ENCODE data around the gene GNPAT. TPM values are rescaled to one million over a fixed set of nuclear protein-coding genes. Genes with fewer than 3 reads are reported as not detected.
A peak's percentile ranks its signal among the peaks of the same experiment; 100 is the strongest.

The GNPAT gene
- total RNA-seq, 1 experiment from 2014 or later, result 42.8 TPM

- TF ChIP-seq, protein P1, sequence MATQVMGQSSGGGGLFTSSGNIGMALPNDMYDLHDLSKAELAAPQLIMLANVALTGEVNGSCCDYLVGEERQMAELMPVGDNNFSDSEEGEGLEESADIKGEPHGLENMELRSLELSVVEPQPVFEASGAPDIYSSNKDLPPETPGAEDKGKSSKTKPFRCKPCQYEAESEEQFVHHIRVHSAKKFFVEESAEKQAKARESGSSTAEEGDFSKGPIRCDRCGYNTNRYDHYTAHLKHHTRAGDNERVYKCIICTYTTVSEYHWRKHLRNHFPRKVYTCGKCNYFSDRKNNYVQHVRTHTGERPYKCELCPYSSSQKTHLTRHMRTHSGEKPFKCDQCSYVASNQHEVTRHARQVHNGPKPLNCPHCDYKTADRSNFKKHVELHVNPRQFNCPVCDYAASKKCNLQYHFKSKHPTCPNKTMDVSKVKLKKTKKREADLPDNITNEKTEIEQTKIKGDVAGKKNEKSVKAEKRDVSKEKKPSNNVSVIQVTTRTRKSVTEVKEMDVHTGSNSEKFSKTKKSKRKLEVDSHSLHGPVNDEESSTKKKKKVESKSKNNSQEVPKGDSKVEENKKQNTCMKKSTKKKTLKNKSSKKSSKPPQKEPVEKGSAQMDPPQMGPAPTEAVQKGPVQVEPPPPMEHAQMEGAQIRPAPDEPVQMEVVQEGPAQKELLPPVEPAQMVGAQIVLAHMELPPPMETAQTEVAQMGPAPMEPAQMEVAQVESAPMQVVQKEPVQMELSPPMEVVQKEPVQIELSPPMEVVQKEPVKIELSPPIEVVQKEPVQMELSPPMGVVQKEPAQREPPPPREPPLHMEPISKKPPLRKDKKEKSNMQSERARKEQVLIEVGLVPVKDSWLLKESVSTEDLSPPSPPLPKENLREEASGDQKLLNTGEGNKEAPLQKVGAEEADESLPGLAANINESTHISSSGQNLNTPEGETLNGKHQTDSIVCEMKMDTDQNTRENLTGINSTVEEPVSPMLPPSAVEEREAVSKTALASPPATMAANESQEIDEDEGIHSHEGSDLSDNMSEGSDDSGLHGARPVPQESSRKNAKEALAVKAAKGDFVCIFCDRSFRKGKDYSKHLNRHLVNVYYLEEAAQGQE (IDR thresholded peaks at IDR 0.05; ENCODE audit: low read depth), result no peak
- TF ChIP-seq ZFX (IDR thresholded peaks at IDR 0.05), result peak; percentile 76
These were observed at the start of gene GNPAT (continued) for GRCh38 chr1:231240883-231241735.

GRCh38 chr1:231192620-231193163 is 48.3 kb upstream of the GNPAT start:
- ATAC-seq, result no peak
- no TSS peak for BruUV-seq (replicated peaks)
- Histone ChIP-seq H3K9me2 (ENCODE audit: insufficient read depth) (no peaks in the 10 kb centered on the region), H3K4me3 (replicated peaks in 1 of 2; ENCODE audit: low read depth in 1 of 2, low read length in 2 of 2) (no peak overlapping the region), H3K79me2 (ENCODE audit: insufficient read depth, low read length) (no peaks in the 10 kb centered on the region), H3K9ac (ENCODE audit: low read length) (no peak overlapping the region), H2AFZ (ENCODE audit: low read depth, low read length, poor library complexity, severe bottlenecking) (no peak overlapping the region), H3K36me3 (ENCODE audit: control insufficient read depth in 1 of 2, insufficient read depth in 2 of 2, low read length in 2 of 2) (no peaks in the 10 kb centered on the region), H3K27ac (ENCODE audit: low read depth, low read length) (no peak overlapping the region), H3K4me2 (ENCODE audit: low read length) (no peak overlapping the region), H3K9me3 (ENCODE audit: control insufficient read depth in 1 of 2, insufficient read depth in 1 of 2, low read depth in 1 of 2, low read length in 2 of 2) (no peaks in the 10 kb centered on the region), H4K20me1 (ENCODE audit: insufficient read depth) (no peaks in the 10 kb centered on the region), H3K27me3 (ENCODE audit: insufficient read depth, low read length) (no peaks in the 10 kb centered on the region), H3K4me1 (ENCODE audit: control insufficient read depth in 1 of 2, insufficient read depth in 2 of 2, low read length in 2 of 2) (0 out of 4 replicates have a peak, but pooled peaks cover 1 to 4% of the 10 kb centered on the region in 2 experiments)
- POLR2A ChIA-PET, result no interaction called here
- CTCF ChIA-PET, result interaction anchor here (1.3 kb wide), 1 partner anchor 100 kb away, joined by 3 read pairs; no protein-coding TSS in a partner anchor
- DNase-seq (ENCODE audit: low read depth, low spot score), result no peak
- RAD21 ChIA-PET (ENCODE audit: low non-redundant PET in 1 of 2, low total read pairs in 2 of 2, uncharacterized antibody in 2 of 2, unreplicated experiment in 2 of 2), result no interaction called here
- intact Hi-C loops (cut with micrococcal nuclease), result no loop called here
- TF ChIP-seq FOSL1 (IDR thresholded peaks at IDR 0.05; ENCODE audit: low read depth), result no peak
- no peak for TF ChIP-seq YY1 (IDR thresholded peaks at IDR 0.05; ENCODE audit: extremely low read depth, insufficient replicate concordance, low read depth, low read length)
- TF ChIP-seq, protein P2, sequence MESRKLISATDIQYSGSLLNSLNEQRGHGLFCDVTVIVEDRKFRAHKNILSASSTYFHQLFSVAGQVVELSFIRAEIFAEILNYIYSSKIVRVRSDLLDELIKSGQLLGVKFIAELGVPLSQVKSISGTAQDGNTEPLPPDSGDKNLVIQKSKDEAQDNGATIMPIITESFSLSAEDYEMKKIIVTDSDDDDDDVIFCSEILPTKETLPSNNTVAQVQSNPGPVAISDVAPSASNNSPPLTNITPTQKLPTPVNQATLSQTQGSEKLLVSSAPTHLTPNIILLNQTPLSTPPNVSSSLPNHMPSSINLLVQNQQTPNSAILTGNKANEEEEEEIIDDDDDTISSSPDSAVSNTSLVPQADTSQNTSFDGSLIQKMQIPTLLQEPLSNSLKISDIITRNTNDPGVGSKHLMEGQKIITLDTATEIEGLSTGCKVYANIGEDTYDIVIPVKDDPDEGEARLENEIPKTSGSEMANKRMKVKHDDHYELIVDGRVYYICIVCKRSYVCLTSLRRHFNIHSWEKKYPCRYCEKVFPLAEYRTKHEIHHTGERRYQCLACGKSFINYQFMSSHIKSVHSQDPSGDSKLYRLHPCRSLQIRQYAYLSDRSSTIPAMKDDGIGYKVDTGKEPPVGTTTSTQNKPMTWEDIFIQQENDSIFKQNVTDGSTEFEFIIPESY (IDR thresholded peaks at IDR 0.05; ENCODE audit: extremely low read depth, insufficient replicate concordance, low read length), result no peak
- TF ChIP-seq CEBPB (IDR thresholded peaks at IDR 0.05; ENCODE audit: low read depth), result no peak
- TF ChIP-seq SP1 (IDR thresholded peaks at IDR 0.05; ENCODE audit: low read depth), result no peak
- TF ChIP-seq, protein P3, sequence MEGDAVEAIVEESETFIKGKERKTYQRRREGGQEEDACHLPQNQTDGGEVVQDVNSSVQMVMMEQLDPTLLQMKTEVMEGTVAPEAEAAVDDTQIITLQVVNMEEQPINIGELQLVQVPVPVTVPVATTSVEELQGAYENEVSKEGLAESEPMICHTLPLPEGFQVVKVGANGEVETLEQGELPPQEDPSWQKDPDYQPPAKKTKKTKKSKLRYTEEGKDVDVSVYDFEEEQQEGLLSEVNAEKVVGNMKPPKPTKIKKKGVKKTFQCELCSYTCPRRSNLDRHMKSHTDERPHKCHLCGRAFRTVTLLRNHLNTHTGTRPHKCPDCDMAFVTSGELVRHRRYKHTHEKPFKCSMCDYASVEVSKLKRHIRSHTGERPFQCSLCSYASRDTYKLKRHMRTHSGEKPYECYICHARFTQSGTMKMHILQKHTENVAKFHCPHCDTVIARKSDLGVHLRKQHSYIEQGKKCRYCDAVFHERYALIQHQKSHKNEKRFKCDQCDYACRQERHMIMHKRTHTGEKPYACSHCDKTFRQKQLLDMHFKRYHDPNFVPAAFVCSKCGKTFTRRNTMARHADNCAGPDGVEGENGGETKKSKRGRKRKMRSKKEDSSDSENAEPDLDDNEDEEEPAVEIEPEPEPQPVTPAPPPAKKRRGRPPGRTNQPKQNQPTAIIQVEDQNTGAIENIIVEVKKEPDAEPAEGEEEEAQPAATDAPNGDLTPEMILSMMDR (IDR thresholded peaks at IDR 0.05 in 2 of 3, conservative IDR thresholded peaks at IDR 0.05 in 1 of 3; ENCODE audit: borderline replicate concordance in 1 of 3, insufficient read depth in 1 of 3, low read depth in 2 of 3, low read length in 2 of 3), result no peak
- TF ChIP-seq RAD21 (IDR thresholded peaks at IDR 0.05; ENCODE audit: low read depth), result no peak
- TF ChIP-seq, protein P4, sequence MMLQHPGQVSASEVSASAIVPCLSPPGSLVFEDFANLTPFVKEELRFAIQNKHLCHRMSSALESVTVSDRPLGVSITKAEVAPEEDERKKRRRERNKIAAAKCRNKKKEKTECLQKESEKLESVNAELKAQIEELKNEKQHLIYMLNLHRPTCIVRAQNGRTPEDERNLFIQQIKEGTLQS (IDR thresholded peaks at IDR 0.05), result no peak
- no peak for TF ChIP-seq EZH2 (IDR thresholded peaks at IDR 0.05)
- TF ChIP-seq POLR2AphosphoS5 (IDR thresholded peaks at IDR 0.05; ENCODE audit: low read depth, low read length), result no peak
- no peak for TF ChIP-seq POLR2A (IDR thresholded peaks at IDR 0.05; ENCODE audit: borderline replicate concordance, extremely low read depth, insufficient read depth, insufficient read length)
- TF ChIP-seq EGR1 (IDR thresholded peaks at IDR 0.05; ENCODE audit: low read depth), result no peak
